Activated CD4-positive, alpha-beta T cell treated with anti-CD3 and anti-CD28 coated beads for 1 hour (primary cell): ENCODE measurements around the gene MAPK1.
A peak's percentile ranks its signal among the peaks of the same experiment; 100 is the strongest.
"Not testable (repeated sequence)": the region's sequence is repeated elsewhere in the genome, so short reads cannot be mapped to it uniquely, and the experiment has no call there.

Experiments
- DNase-seq: peaks from one replicate; pipeline ENCODE4 v3.0.0-alpha.2; 2020

MAPK1 gene

GRCh38 chr22:21745948-21746347, 121.5 kb downstream of the MAPK1 start:
- no peak for DNase-seq

GRCh38 chr22:21744917-21745316, 122.5 kb downstream of the MAPK1 start:
- not testable (repeated sequence) for DNase-seq

- no peak for DNase-seq
Measured at GRCh38 chr22:21741790-21742189, 125.7 kb downstream of the MAPK1 start.

GRCh38 chr22:21741059-21741458, 126.4 kb downstream of the MAPK1 start:
- no peak for DNase-seq

- DNase-seq, result no peak
Measured at GRCh38 chr22:21739828-21740377, 127.5 kb downstream of the MAPK1 start.

- no peak for DNase-seq
Measured at GRCh38 chr22:21738966-21739365, 128.5 kb downstream of the MAPK1 start.

GRCh38 chr22:21738081-21738480, 129.4 kb downstream of the MAPK1 start:
- no peak for DNase-seq

- DNase-seq, result no peak
Measured at GRCh38 chr22:21736948-21737347, 130.5 kb downstream of the MAPK1 start.

GRCh38 chr22:21736084-21736642, 131.3 kb downstream of the MAPK1 start:
- no peak for DNase-seq

GRCh38 chr22:21735200-21736083, 132.0 kb downstream of the MAPK1 start, which contains the start of gene YPEL1:
Gene YPEL1, minus strand, starts transcription at chr22:21735794. Its CDS starts 25,050 bp downstream, at chr22:21710744.
- peak; percentile 93 for DNase-seq

GRCh38 chr22:21734540-21735199, 132.8 kb downstream of the MAPK1 start:
- DNase-seq, result no peak

- DNase-seq, result no peak
Measured at GRCh38 chr22:21731503-21731902, 135.9 kb downstream of the MAPK1 start.

- DNase-seq, result no peak
Measured at GRCh38 chr22:21730535-21731308, 136.7 kb downstream of the MAPK1 start.

GRCh38 chr22:21729184-21729583, 138.3 kb downstream of the MAPK1 start:
- DNase-seq, result not testable (repeated sequence)

- DNase-seq, result no peak
Measured at GRCh38 chr22:21728270-21728669, 139.2 kb downstream of the MAPK1 start.

GRCh38 chr22:21727768-21728167, 139.7 kb downstream of the MAPK1 start:
- no peak for DNase-seq

- DNase-seq, result no peak
Measured at GRCh38 chr22:21727159-21727558, 140.3 kb downstream of the MAPK1 start.

- DNase-seq, result no peak
Measured at GRCh38 chr22:21726650-21727049, 140.8 kb downstream of the MAPK1 start.

- DNase-seq, result no peak
Measured at GRCh38 chr22:21725956-21726649, 141.3 kb downstream of the MAPK1 start.

- not testable (repeated sequence) for DNase-seq
Measured at GRCh38 chr22:21724496-21724895, 142.9 kb downstream of the MAPK1 start.

- DNase-seq, result not testable (repeated sequence)
Measured at GRCh38 chr22:21721195-21721852, 146.1 kb downstream of the MAPK1 start.
